ENCODE measurements around the gene ENOX1.

ENOX1 gene

DNA sequence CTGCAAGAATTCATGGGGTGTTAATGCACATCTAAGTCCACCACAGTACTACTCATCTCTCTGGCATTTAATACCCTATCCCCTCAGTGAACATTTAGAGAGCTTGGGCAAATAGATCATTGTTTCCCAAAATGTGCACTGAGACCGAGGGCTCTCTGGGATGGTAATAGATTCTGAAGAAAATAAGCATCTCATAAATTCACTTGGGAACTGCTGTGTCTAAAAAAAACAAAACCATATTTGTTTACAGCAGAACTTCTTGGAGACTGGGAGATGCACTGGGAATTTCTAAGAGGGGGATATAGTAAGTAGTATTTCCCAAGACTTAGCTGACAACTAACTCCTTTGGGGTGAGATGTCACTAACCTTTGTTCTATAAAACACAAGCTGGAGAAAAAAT lies 58.4 kb downstream of the ENOX1 start:
- H3K4me3 ChIP-seq (ENCODE audit: low read depth, low read length): no peak overlapping the region
- no peak for TF ChIP-seq CTCF (IDR thresholded peaks at IDR 0.05; ENCODE audit: low read depth, low read length)

DNA sequence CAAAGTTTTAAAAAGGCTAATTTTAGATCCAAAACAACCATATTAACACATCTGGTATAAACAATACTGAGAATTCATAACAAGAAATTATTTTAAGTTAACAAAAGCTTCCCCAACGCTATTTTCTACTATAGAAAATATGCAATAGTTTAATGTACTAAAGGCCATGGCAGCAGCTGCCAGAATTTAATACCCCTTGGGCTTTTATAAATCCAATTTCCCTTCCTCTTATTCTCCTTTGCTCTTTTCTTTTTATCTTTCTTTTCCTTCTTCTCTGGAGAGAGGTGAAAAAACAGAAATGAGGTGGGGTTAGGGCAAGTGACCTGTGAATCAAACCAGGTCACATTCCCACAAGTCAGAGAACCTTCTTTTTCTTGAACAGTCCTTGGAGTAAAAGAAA lies 58.9 kb downstream of the ENOX1 start:
- no peak overlapping the region for H3K4me3 ChIP-seq (ENCODE audit: low read depth, low read length)
- TF ChIP-seq CTCF (IDR thresholded peaks at IDR 0.05; ENCODE audit: low read depth, low read length): no peak

GRCh38 chr13:43725460-43725859 lies 61.3 kb downstream of the ENOX1 start:
- no peak overlapping the region for H3K4me3 ChIP-seq (ENCODE audit: low read depth, low read length)
- TF ChIP-seq CTCF (IDR thresholded peaks at IDR 0.05; ENCODE audit: low read depth, low read length): no peak

GRCh38 chr13:43720780-43721397 lies 65.9 kb downstream of the ENOX1 start:
- TF ChIP-seq CTCF (IDR thresholded peaks at IDR 0.05; ENCODE audit: low read depth, low read length): no peak
- H3K4me3 ChIP-seq (ENCODE audit: low read depth, low read length): no peak overlapping the region

- no peak for TF ChIP-seq CTCF (IDR thresholded peaks at IDR 0.05; ENCODE audit: low read depth, low read length)
- no peak overlapping the region for H3K4me3 ChIP-seq (ENCODE audit: low read depth, low read length)
These were observed 88.0 kb downstream of the ENOX1 start for GRCh38 chr13:43698758-43699157.

GRCh38 chr13:43698009-43698408 lies 88.8 kb downstream of the ENOX1 start:
- H3K4me3 ChIP-seq (ENCODE audit: low read depth, low read length): no peak overlapping the region
- TF ChIP-seq CTCF (IDR thresholded peaks at IDR 0.05; ENCODE audit: low read depth, low read length): no peak

- H3K4me3 ChIP-seq (ENCODE audit: low read depth, low read length): no peak overlapping the region
- no peak for TF ChIP-seq CTCF (IDR thresholded peaks at IDR 0.05; ENCODE audit: low read depth, low read length)
These were observed 89.4 kb downstream of the ENOX1 start for GRCh38 chr13:43697323-43697722.
